HEK293T (cell line): ENCODE data around the gene SLC16A3.

Experiments
- CTCF ChIA-PET: fragments of 350-600 bp; formaldehyde crosslinking; extraction: SDS; loops from one replicate; lab custom pipeline; 2021; ENCODE audit warnings: antibody characterized with exemption, inconsistent platforms; lab: Yijun Ruan, JAX
- POLR2A ChIA-PET: fragments of 350-600 bp; formaldehyde crosslinking; extraction: SDS; loops from one replicate; lab custom pipeline; 2020; ENCODE audit warnings: antibody characterized with exemption, inconsistent platforms; lab: Yijun Ruan, JAX
- DNase-seq: peaks from one replicate; pipeline ENCODE4 v3.0.0; 2012; ENCODE audit warnings: mixed read lengths; ENCODE audit errors: extremely low spot score
- ARNT ChIP-seq: fragments of 450-650 bp; IDR thresholded peaks from 2 replicates; pipeline ENCODE4 v1.6.1; 2017; ENCODE audit warnings: mild to moderate bottlenecking
- BHLHE40 ChIP-seq: fragments of 450-650 bp; IDR thresholded peaks from 2 replicates; pipeline ENCODE4 v1.6.1; 2016; ENCODE audit warnings: mild to moderate bottlenecking, moderate library complexity, borderline replicate concordance
- CTBP1 ChIP-seq: fragments of 450-650 bp; IDR thresholded peaks from 2 replicates; pipeline ENCODE4 v1.6.1; 2016; ENCODE audit warnings: borderline replicate concordance
- ELF4 ChIP-seq: fragments of 450-650 bp; IDR thresholded peaks from 2 replicates; pipeline ENCODE4 v1.6.1; 2017; ENCODE audit warnings: antibody characterized with exemption
- FOXA1 ChIP-seq: fragments of 450-650 bp; IDR thresholded peaks from 2 replicates; pipeline ENCODE4 v1.6.1; 2016; ENCODE audit warnings: mild to moderate bottlenecking
- FOXK2 ChIP-seq: fragments of 450-650 bp; IDR thresholded peaks from 2 replicates; pipeline ENCODE4 v1.6.1; 2016; ENCODE audit warnings: mild to moderate bottlenecking
- FOXM1 ChIP-seq: fragments of 450-650 bp; IDR thresholded peaks from 2 replicates; pipeline ENCODE4 v1.6.1; 2017; ENCODE audit warnings: mild to moderate bottlenecking, borderline replicate concordance
- HDGF ChIP-seq: fragments of 450-650 bp; IDR thresholded peaks from 2 replicates; pipeline ENCODE4 v1.6.1; 2017; ENCODE audit warnings: antibody characterized with exemption, borderline replicate concordance
- L3MBTL2 ChIP-seq: fragments of 450-650 bp; conservative IDR thresholded peaks from 2 replicates; pipeline ENCODE4 v1.6.1; 2016; ENCODE audit warnings: mild to moderate bottlenecking
- LEF1 ChIP-seq: fragments of 450-650 bp; IDR thresholded peaks from 2 replicates; pipeline ENCODE4 v1.6.1; 2017; ENCODE audit warnings: mild to moderate bottlenecking, borderline replicate concordance
- NFRKB ChIP-seq: fragments of 450-650 bp; IDR thresholded peaks from 2 replicates; pipeline ENCODE4 v1.6.1; 2016; ENCODE audit warnings: mild to moderate bottlenecking, moderate library complexity
- SP1 ChIP-seq: fragments of 450-650 bp; IDR thresholded peaks from 2 replicates; pipeline ENCODE4 v1.6.1; 2017
- SUZ12 ChIP-seq: fragments of 450-650 bp; IDR thresholded peaks from 2 replicates; pipeline ENCODE4 v1.6.1; 2016; ENCODE audit warnings: mild to moderate bottlenecking
- TARDBP ChIP-seq: fragments of 450-650 bp; IDR thresholded peaks from 2 replicates; pipeline ENCODE4 v1.6.1; 2016
- ZNF384 ChIP-seq: fragments of 450-650 bp; IDR thresholded peaks from 2 replicates; pipeline ENCODE4 v1.6.1; 2016
- TF ChIP-seq, protein P1 (sequence below): fragments of 450-650 bp; IDR thresholded peaks from 2 replicates; pipeline ENCODE4 v1.6.1; 2016

Gene SLC16A3

DNA sequence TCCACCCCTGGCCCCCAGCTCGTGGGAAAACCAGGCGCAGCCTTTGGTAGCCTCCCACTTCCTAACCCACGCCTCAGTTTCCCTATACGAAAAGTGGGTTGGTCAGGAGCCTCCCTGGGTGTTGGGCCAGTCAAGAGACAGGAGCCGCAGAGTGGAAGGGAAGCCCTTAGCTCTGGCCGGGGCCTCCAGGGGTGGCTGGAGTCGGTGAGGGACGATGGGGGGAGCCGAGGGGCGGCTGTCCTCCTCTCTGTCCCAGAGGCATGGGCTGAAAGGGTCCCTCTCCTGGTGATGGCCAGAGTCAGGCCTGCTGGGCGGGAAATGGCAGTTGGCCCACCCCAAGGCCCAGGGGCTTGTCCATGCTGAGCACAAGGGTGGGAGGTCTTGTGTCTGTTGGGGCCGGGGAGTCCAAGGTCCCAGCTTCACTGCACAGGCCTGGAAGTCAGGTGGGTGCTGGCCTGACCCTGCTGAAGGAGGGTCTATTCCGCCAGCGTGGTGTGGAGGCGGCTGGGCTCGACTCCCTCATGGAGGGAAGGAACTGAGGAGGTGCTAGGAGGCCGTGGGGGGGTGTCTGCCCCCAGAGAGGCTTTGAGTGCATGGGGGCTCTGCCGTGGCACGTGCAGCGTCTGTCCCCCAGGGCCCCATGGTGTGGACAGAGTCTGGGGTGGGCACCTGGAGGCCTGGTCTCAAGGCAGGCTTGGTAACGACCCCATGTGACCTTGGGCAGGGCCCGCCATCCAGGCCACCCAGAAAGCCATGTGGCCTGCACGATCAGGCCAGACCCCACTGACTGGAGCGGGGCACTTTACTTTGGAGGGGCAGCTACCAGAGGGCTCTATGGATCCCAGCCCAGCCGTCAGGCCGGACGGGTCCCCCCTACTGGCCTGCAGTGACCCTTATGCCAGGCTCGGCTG lies 1.1 kb downstream of the SLC16A3 start:
- ChIA-PET POLR2A (no interaction called here), CTCF (no interaction called here)
- DNase-seq: no peak
- no peak for TF ChIP-seq LEF1
- no peak for TF ChIP-seq ZNF384
- no peak for TF ChIP-seq TARDBP
- TF ChIP-seq ELF4: no peak
- no peak for TF ChIP-seq ARNT
- no peak for TF ChIP-seq FOXM1
- TF ChIP-seq, protein P1, sequence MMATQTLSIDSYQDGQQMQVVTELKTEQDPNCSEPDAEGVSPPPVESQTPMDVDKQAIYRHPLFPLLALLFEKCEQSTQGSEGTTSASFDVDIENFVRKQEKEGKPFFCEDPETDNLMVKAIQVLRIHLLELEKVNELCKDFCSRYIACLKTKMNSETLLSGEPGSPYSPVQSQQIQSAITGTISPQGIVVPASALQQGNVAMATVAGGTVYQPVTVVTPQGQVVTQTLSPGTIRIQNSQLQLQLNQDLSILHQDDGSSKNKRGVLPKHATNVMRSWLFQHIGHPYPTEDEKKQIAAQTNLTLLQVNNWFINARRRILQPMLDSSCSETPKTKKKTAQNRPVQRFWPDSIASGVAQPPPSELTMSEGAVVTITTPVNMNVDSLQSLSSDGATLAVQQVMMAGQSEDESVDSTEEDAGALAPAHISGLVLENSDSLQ: no peak

DNA sequence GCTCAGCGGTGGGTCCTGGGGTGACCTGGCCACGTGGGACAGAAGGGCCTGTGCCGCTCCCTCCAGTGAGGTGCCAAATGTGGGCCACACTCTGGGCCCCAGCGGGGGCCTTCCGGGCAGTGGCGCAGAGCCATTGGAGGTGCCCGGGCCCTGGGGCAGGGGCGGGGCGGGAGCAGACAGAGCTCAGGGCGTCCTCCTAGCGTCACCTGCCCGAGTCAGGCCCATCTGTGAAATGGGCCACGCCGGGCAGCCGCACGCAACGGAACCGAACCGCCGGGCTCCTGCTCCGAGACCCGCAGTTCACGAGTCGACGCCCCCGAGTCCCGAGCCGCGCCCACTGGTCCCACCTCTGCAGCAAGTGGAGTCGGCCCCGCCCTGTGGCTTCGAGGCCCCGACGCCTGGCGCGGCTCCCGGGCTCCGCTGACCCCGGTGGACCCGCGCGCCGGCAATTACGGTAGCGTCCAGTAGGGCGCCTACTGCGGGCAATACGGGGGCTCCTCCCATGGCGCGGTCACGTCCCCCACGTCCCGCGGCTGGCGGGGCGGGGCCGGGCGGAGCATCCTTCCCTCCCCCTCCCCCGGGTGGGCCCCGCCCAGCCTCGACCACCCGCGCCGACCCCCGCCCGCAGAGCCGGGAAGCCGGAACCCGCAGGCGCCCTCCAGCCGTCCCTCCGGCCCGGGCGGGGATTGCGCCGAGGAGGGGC lies 1.9 kb downstream of the SLC16A3 start:
- TF ChIP-seq FOXA1 (no peak), LEF1 (no peak), ELF4 (no peak), BHLHE40 (no peak), L3MBTL2 (no peak), HDGF (no peak), ARNT (no peak), SP1 (no peak), CTBP1 (no peak)
- TF ChIP-seq, protein P1: no peak
- POLR2A ChIA-PET: no interaction called here
- CTCF ChIA-PET: no interaction called here
- DNase-seq: no peak

DNA sequence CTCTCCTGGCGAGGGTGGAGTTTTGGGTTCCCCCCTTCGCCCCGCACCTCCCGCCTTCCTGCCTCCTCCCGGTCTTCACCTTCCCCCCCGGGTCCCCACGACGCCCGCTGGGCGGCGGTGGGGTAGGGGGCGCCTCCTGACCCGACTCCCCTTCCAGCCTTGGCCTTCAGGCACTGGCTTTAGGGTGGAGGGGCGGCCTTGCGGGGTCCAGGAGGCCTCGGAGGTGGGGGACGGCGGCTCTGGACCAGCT lies 2.4 kb downstream of the SLC16A3 start:
- ChIA-PET CTCF (no interaction called here), POLR2A (no interaction called here)
- no peak for TF ChIP-seq SUZ12
- no peak for TF ChIP-seq CTBP1
- no peak for DNase-seq

DNA sequence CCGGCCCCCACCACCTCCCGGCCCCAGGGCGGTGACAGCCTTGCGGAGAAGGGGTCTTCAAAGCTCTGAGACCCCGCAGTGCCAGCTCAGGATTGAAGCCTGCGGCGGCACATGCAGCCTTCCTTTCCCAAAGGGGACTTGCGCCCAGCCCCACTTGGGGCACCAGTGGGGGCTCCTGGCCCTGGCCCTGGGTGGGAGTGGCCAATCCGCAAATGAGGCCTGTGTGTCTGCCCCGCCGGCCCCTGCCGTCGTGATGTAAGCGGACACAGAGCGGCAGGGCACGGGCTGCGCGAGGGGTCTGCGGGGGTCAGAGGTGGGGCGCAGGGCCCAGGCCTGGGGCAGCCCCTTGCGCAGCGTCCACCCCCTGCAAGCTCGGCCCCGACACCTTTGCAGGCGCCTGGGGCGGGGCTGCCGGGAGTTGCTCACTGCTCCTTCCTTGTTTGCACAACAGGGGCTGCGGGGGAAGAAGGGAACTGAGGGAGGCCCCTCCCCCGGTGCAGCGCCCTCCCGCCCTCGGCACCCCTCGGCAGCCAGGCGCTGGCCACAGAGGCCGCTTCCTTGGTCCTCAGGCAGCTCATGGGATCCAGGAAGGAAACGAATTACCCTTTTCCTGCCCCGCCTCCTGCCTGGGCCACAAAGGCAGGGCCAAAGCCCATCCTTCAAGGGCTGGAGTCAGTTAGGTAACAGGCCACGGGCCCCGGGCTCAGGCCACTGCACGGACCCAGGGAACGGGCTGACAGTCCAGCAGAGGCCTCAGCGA lies 2.9 kb downstream of the SLC16A3 start:
- TF ChIP-seq ARNT (no peak), BHLHE40 (no peak), TARDBP (no peak), ELF4 (no peak), LEF1 (no peak), FOXM1 (no peak), SUZ12 (no peak), L3MBTL2 (no peak), HDGF (no peak), FOXK2 (no peak)
- POLR2A ChIA-PET: no interaction called here
- DNase-seq: no peak
- CTCF ChIA-PET: no interaction called here

DNA sequence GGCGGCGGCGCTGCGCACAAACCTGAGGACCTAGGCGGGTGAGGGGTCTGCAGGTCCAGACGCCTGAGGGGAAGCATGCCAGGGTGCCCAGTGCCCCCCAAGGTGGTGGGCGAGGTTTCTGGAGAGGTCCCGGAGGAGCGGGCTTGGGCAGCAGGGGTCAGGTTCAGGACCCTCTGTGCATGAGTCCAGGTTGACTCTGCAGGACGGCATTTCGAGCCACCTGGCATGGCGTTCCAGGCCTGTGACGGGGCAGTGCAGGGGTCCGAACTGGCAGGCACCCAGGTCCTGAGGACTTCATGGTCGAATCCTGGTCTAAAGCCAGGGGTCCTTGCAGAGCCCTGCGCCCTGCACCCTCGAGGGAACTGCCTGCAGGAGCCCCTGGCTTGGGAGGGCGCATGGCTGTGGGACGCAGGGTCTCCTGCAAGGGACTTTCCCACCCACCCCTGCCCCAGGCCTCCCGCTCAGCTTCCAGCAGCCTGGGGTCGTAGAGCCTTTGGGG lies 3.5 kb downstream of the SLC16A3 start:
- CTCF ChIA-PET: no interaction called here

DNA sequence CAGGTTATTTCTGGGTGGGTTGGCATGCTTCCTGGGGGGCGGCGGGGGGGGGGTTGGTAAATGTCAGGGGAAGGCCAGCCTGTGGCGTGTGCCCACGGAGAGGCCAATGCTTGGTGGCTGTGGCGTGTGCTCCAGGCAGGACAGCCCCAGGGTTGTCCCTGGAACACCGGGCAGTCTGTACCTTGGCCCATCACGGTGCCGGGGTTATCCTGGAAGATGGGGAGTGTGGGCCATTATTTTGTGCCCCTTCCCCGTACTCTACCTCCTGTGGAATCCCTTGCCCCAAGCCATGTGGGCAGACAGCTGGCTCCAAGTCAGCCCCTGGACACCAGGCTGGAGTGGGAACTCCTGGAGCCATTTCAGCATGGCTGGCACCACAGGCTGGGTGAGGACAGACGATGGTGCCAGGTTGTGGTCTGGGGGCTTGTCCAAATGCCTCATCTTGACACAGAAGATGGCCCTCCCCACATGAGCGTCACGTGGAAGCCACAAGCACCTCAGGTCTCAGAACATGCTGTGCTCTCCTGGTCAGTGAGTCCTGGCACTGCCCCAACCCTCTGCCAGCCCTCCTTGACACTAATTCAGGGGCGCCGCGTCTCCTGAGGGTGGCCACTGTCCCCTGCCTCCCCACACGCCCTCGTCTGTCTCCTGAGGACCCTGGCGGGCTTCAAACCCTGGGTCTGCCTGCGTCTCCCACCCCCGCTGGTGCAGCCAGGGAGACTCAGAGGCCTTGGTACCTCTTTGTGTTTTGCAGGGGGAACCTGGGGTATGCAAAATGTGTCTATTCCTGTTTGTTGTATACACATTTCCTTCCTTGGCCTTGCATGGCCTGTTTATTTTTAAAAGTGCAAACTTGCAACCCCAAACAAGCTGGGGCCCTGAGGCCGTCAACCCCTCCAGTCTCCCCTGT lies 4.3 kb downstream of the SLC16A3 start:
- TF ChIP-seq BHLHE40 (no peak), SUZ12 (no peak), SP1 (no peak), NFRKB (no peak), CTBP1 (no peak), L3MBTL2 (no peak), LEF1 (no peak), ELF4 (no peak), FOXA1 (no peak), TARDBP (no peak), ZNF384 (no peak), FOXK2 (no peak)
- TF ChIP-seq, protein P1: no peak
- ChIA-PET POLR2A (no interaction called here), CTCF (no interaction called here)
- no peak for DNase-seq

More for the DNA sequence above, 3.5 kb downstream of the SLC16A3 start:
- DNase-seq: no peak
- POLR2A ChIA-PET: no interaction called here
- TF ChIP-seq L3MBTL2 (no peak), FOXA1 (no peak), ZNF384 (no peak), FOXM1 (no peak)
